Endothelial cell of umbilical vein (primary cell): ENCODE data around the gene RBMS1. TPM values are rescaled to one million over a fixed set of nuclear protein-coding genes. Genes with fewer than 3 reads are reported as not detected.

ENCODE experiments used
- BruUV-seq: library from RNA; stranded (reverse); fragments of 400-500 nt; replicated peaks from 2 replicates; lab custom pipeline; 2021; lab: Mats Ljungman, UMichigan
- CTCF ChIA-PET: fragments of 300-600, 350-600 bp; sonication (Branson Sonifier 250); formaldehyde crosslinking; loops from one replicate; lab custom pipeline; 2021; ENCODE audit warnings: antibody characterized with exemption, inconsistent platforms; lab: Charles Lee
- POLR2A ChIA-PET: fragments of 300-600, 350-600 bp; sonication (Branson Sonifier 250); formaldehyde crosslinking; loops from one replicate; lab custom pipeline; 2021; ENCODE audit warnings: antibody characterized with exemption, inconsistent platforms; lab: Charles Lee
- DNase-seq: peaks from one replicate; pipeline ENCODE4 v3.0.0-alpha.2; 2011; ENCODE audit warnings: low read depth, low spot score
- FAIRE-seq: peaks from 2 replicates; lab custom pipeline; 2011; peaks lifted over from hg19 to GRCh38; lab: Jason Lieb, UNC
- H2AFZ ChIP-seq: 2 replicates; pipeline ENCODE4 v1.6.0; 2012; ENCODE audit warnings: low read depth, low read length, control low read depth, inconsistent platforms
- H3K27ac ChIP-seq: 2 replicates; pipeline ENCODE4 v1.5.1; 2011; ENCODE audit warnings: low read depth, mild to moderate bottlenecking, control low read depth, low read length, moderate library complexity; ENCODE audit not compliant: insufficient read depth
- H3K27me3 ChIP-seq, 2 experiments: 2 replicates each; pipeline versions ENCODE4 v1.6.0 to v1.6.1; 2011; ENCODE audit warnings: low read length in 2 of 2, mixed read lengths in 1 of 2; ENCODE audit not compliant: control insufficient read depth in 2 of 2, insufficient read depth in 2 of 2
- H3K36me3 ChIP-seq, 2 experiments: 2 replicates in 1 of 2; 3 replicates in 1 of 2; pipeline ENCODE4 v1.5.1; 2011; ENCODE audit warnings: low read length in 2 of 2, mild to moderate bottlenecking in 1 of 2, moderate library complexity in 1 of 2; ENCODE audit not compliant: control insufficient read depth in 2 of 2, insufficient read depth in 2 of 2; ENCODE audit errors: extremely low read depth in 1 of 2
- H3K4me1 ChIP-seq: 3 replicates; pipeline ENCODE4 v1.5.1; 2011; ENCODE audit warnings: mild to moderate bottlenecking, low read length; ENCODE audit not compliant: control insufficient read depth, insufficient read depth; ENCODE audit errors: extremely low read depth
- H3K4me2 ChIP-seq: 2 replicates; pipeline ENCODE4 v1.6.1; 2011; ENCODE audit warnings: low read length, control low read depth, mixed read lengths; ENCODE audit not compliant: insufficient read depth
- H3K4me3 ChIP-seq, 3 experiments: fragments of 200-600 bp in 1 of 3; sonication (generic), shearing (Covaris generic) in 1 of 3; replicated peaks in 1 of 3; 2 replicates each; pipeline ENCODE4 v1.5.1; 2011 to 2016; ENCODE audit warnings: control low read depth in 3 of 3, low read length in 3 of 3, mild to moderate bottlenecking in 2 of 3, inconsistent platforms in 1 of 3, low read depth in 1 of 3, moderate library complexity in 1 of 3; ENCODE audit not compliant: insufficient read depth in 1 of 3
- H3K79me2 ChIP-seq: 2 replicates; pipeline ENCODE4 v1.6.0; 2012; ENCODE audit warnings: low read length, inconsistent platforms; ENCODE audit not compliant: control insufficient read depth, insufficient read depth
- H3K9ac ChIP-seq: replicated peaks from 2 replicates; pipeline ENCODE3; 2011; ENCODE audit warnings: low read length, control low read depth; ENCODE audit not compliant: insufficient read depth; ENCODE audit errors: extremely low read depth
- H3K9me1 ChIP-seq: replicated peaks from 3 replicates; pipeline ENCODE4 v1.6.0; 2011; ENCODE audit warnings: mild to moderate bottlenecking, low read length; ENCODE audit not compliant: control insufficient read depth, insufficient read depth; ENCODE audit errors: extremely low read depth
- H3K9me3 ChIP-seq: replicated peaks from 2 replicates; pipeline ENCODE4 v1.5.1; 2012; ENCODE audit warnings: low read length, inconsistent platforms; ENCODE audit not compliant: control insufficient read depth, insufficient read depth
- H4K20me1 ChIP-seq: replicated peaks from 2 replicates; pipeline ENCODE3; 2011; ENCODE audit warnings: mild to moderate bottlenecking, low read length; ENCODE audit not compliant: control insufficient read depth, insufficient read depth; ENCODE audit errors: extremely low read depth
- CTCF ChIP-seq, 2 donors: IDR thresholded peaks; 1 replicate in 1 of 2; 2 replicates in 1 of 2; pipeline ENCODE4 v1.5.1; 2011; ENCODE audit warnings: low read length in 2 of 2, mild to moderate bottlenecking in 2 of 2, moderate library complexity in 2 of 2, control low read depth in 1 of 2, inconsistent platforms in 1 of 2, low read depth in 1 of 2; ENCODE audit not compliant: insufficient read depth in 1 of 2; ENCODE audit errors: extremely low read depth in 1 of 2
- FOS ChIP-seq: IDR thresholded peaks from 2 replicates; pipeline ENCODE4 v1.6.1; 2011; ENCODE audit warnings: mild to moderate bottlenecking, low read length, moderate library complexity, borderline replicate concordance; ENCODE audit not compliant: insufficient read depth
- MAX ChIP-seq: IDR thresholded peaks from 2 replicates; pipeline ENCODE4 v1.6.1; 2011; ENCODE audit not compliant: insufficient read depth, insufficient read length
- POLR2AphosphoS5 ChIP-seq: IDR thresholded peaks from 2 replicates; pipeline ENCODE4 v1.6.1; 2012; ENCODE audit warnings: low read depth, mild to moderate bottlenecking, control low read depth, low read length, moderate library complexity; ENCODE audit not compliant: insufficient read depth
- dilution Hi-C: fragments of 300-500 bp; cut with MboI; formaldehyde crosslinking; loops from one replicate; pipeline ENCODE4 v1.15.0; 2019; ENCODE audit warnings: low sequenced_read_pairs; ENCODE audit not compliant: extremely low pct_ligation_motif_present
- intact Hi-C: fragments of 100-400 bp; cut with micrococcal nuclease; formaldehyde crosslinking; loops from one replicate; pipeline ENCODE4 v1.10.0; 2022
- polyA plus RNA-seq, 4 experiments: library from polyadenylated mRNA; depleted of rRNA in 3 of 4; stranded (reverse) in 3 of 4; unstranded in 1 of 4; fragments of >200 nt; gene quantifications; 2 replicates each; pipeline versions ENCODE4 v1.2.1 to v1.2.3, GENCODE V29; 2011 to 2012; ENCODE audit warnings: missing spikeins in 1 of 4
- total RNA-seq: library from RNA; stranded (reverse); gene quantifications from 2 replicates; pipeline ENCODE4 v1.2.3, GENCODE V29; 2021

The RBMS1 gene
- total and polyA plus RNA-seq, 2 donors (not counting 3 experiments of a cell fraction or from before 2014, with no cell fraction given), result 60.0 to 93.3 TPM

GRCh38 chr2:160533482-160533881 lies 39.9 kb upstream of the RBMS1 start:
- no peaks in the 10 kb centered on the region for H4K20me1 ChIP-seq
- dilution Hi-C loops (no loop called here), intact Hi-C loops (no loop called here)
- H3K27me3 ChIP-seq, result no peaks in the 10 kb centered on the region
- no peaks in the 10 kb centered on the region for H3K36me3 ChIP-seq
- H3K9me1 ChIP-seq, result no peaks in the 10 kb centered on the region
- no peaks in the 10 kb centered on the region for H3K9me3 ChIP-seq
- DNase-seq (no peak), FAIRE-seq (no peak)
- no peak overlapping the region for H3K9ac ChIP-seq
- no peak overlapping the region for H3K4me3 ChIP-seq
- H2AFZ ChIP-seq, result no peak overlapping the region
- ChIA-PET POLR2A (no interaction called here), CTCF (interaction anchor here (1.0 kb wide), 1 partner anchor 471 kb away, joined by 3 read pairs; no protein-coding TSS in a partner anchor)
- no peak overlapping the region for H3K4me2 ChIP-seq
- H3K79me2 ChIP-seq, result no peaks in the 10 kb centered on the region
- no TSS peak for BruUV-seq
- no peaks in the 10 kb centered on the region for H3K4me1 ChIP-seq
- no peak overlapping the region for H3K27ac ChIP-seq
- TF ChIP-seq MAX (no peak), FOS (no peak), CTCF (IDR thresholded peaks at IDR 0.05; ENCODE audit: extremely low read depth in 1 of 2, insufficient read depth in 1 of 2, low read depth in 1 of 2, low read length in 2 of 2) (no peak), POLR2AphosphoS5 (no peak)

- no peak overlapping the region for H3K4me2 ChIP-seq
- H3K9me1 ChIP-seq, result no peaks in the 10 kb centered on the region
- no peaks in the 10 kb centered on the region for H3K36me3 ChIP-seq
- no TSS peak for BruUV-seq
- dilution Hi-C loops, result no loop called here
- POLR2A ChIA-PET, result no interaction called here
- no peaks in the 10 kb centered on the region for H3K4me1 ChIP-seq
- no peak for TF ChIP-seq FOS
- H3K4me3 ChIP-seq, result no peak overlapping the region
- H3K27ac ChIP-seq, result no peak overlapping the region
- no peak overlapping the region for H3K9ac ChIP-seq
- H3K27me3 ChIP-seq, result no peaks in the 10 kb centered on the region
- H3K9me3 ChIP-seq, result no peaks in the 10 kb centered on the region
- H4K20me1 ChIP-seq, result no peaks in the 10 kb centered on the region
- no peak for FAIRE-seq
- no peaks in the 10 kb centered on the region for H3K79me2 ChIP-seq
- intact Hi-C loops, result no loop called here
- DNase-seq, result no peak
- CTCF ChIA-PET, result no interaction called here
- no peak overlapping the region for H2AFZ ChIP-seq
Measured at GRCh38 chr2:160532388-160532787, 38.8 kb upstream of the RBMS1 start.
